H9 (cell line): ENCODE measurements around the gene ZNF638. TPM values are rescaled to one million over a fixed set of nuclear protein-coding genes. Genes with fewer than 3 reads are reported as not detected.
A peak's percentile ranks its signal among the peaks of the same experiment; 100 is the strongest.

Source experiments
- DNase-seq: peaks from one replicate; pipeline ENCODE4 v3.0.0-alpha.2; 2017
- H2AFZ ChIP-seq: one replicate; pipeline ENCODE4 v1.6.1; 2013; ENCODE audit warnings: mild to moderate bottlenecking, low read length, control low read depth, moderate library complexity
- H2AK5ac ChIP-seq: 2 replicates; pipeline ENCODE4 v1.6.1; 2013; ENCODE audit warnings: low read length, control low read depth, mixed read lengths; ENCODE audit not compliant: insufficient read length
- H2BK120ac ChIP-seq: one replicate; pipeline ENCODE4 v1.6.1; 2013; ENCODE audit warnings: low read depth, mild to moderate bottlenecking, low read length, control low read depth, inconsistent platforms; ENCODE audit not compliant: poor library complexity, severe bottlenecking
- H2BK12ac ChIP-seq: 2 replicates; pipeline ENCODE4 v1.6.1; 2013; ENCODE audit warnings: low read length, control low read depth, mixed read lengths, low read depth; ENCODE audit not compliant: insufficient read length
- H2BK15ac ChIP-seq: 2 replicates; pipeline ENCODE4 v1.6.1; 2013; ENCODE audit warnings: low read depth, low read length, control low read depth
- H2BK20ac ChIP-seq: one replicate; pipeline ENCODE4 v1.6.1; 2013; ENCODE audit warnings: low read depth, mild to moderate bottlenecking, low read length, control low read depth, inconsistent platforms; ENCODE audit not compliant: poor library complexity, severe bottlenecking
- H2BK5ac ChIP-seq: 2 replicates; pipeline ENCODE4 v1.6.1; 2013; ENCODE audit warnings: low read length, control low read depth, mixed read lengths; ENCODE audit not compliant: insufficient read length
- H3K14ac ChIP-seq: 2 replicates; pipeline ENCODE4 v1.6.1; 2013; ENCODE audit warnings: low read length, control low read depth; ENCODE audit not compliant: insufficient read depth
- H3K18ac ChIP-seq: 2 replicates; pipeline ENCODE4 v1.6.1; 2013; ENCODE audit warnings: low read depth, mild to moderate bottlenecking, mixed read lengths, low read length, control low read depth; ENCODE audit not compliant: insufficient read length
- H3K23ac ChIP-seq: 2 replicates; pipeline ENCODE4 v1.6.1; 2013; ENCODE audit warnings: low read length, control low read depth, mixed read lengths, low read depth; ENCODE audit not compliant: insufficient read length
- H3K23me2 ChIP-seq: 2 replicates; pipeline ENCODE4 v1.6.1; 2013; ENCODE audit warnings: low read depth, mild to moderate bottlenecking, mixed read lengths, low read length, control low read depth; ENCODE audit not compliant: insufficient read length, poor library complexity, severe bottlenecking
- H3K27ac ChIP-seq: 2 replicates; pipeline ENCODE4 v1.5.1; 2013; ENCODE audit warnings: low read length, control low read depth, mixed read lengths, low read depth; ENCODE audit not compliant: insufficient read length
- H3K27me3 ChIP-seq: 2 replicates; pipeline ENCODE4 v1.6.1; 2013; ENCODE audit warnings: low read length, control low read depth, inconsistent platforms; ENCODE audit not compliant: insufficient read depth
- H3K4ac ChIP-seq: 2 replicates; pipeline ENCODE4 v1.6.1; 2013; ENCODE audit warnings: low read depth, mild to moderate bottlenecking, control low read depth, inconsistent platforms, low read length, moderate library complexity
- H3K4me1 ChIP-seq: 2 replicates; pipeline ENCODE4 v1.6.1; 2013; ENCODE audit warnings: low read length, control low read depth, inconsistent platforms; ENCODE audit not compliant: insufficient read depth
- H3K4me2 ChIP-seq: 2 replicates; pipeline ENCODE4 v1.6.1; 2013; ENCODE audit warnings: low read length, control low read depth, mixed read lengths; ENCODE audit not compliant: insufficient read length, insufficient read depth
- H3K56ac ChIP-seq: 2 replicates; pipeline ENCODE4 v1.6.1; 2013; ENCODE audit warnings: low read depth, mild to moderate bottlenecking, mixed read lengths, low read length, control low read depth; ENCODE audit not compliant: insufficient read length
- H3K79me1 ChIP-seq: 2 replicates; pipeline ENCODE4 v1.6.1; 2013; ENCODE audit warnings: low read depth, mild to moderate bottlenecking, moderate library complexity, low read length, control low read depth, inconsistent platforms; ENCODE audit not compliant: insufficient read depth, poor library complexity, severe bottlenecking
- H3K79me2 ChIP-seq: 2 replicates; pipeline ENCODE4 v1.6.1; 2013; ENCODE audit warnings: low read length, control low read depth, inconsistent platforms; ENCODE audit not compliant: insufficient read depth
- H3K9ac ChIP-seq: 2 replicates; pipeline ENCODE4 v1.6.1; 2013; ENCODE audit warnings: low read length, control low read depth, mixed read lengths; ENCODE audit not compliant: insufficient read length; ENCODE audit errors: extremely low read depth
- H3K9me3 ChIP-seq: one replicate; pipeline ENCODE4 v1.6.1; 2013; ENCODE audit warnings: low read depth, low read length, inconsistent platforms; ENCODE audit not compliant: control insufficient read depth
- H3T11ph ChIP-seq: one replicate; pipeline ENCODE4 v1.6.1; 2013; ENCODE audit warnings: mild to moderate bottlenecking, low read length, control low read depth, inconsistent platforms
- H4K20me1 ChIP-seq: one replicate; pipeline ENCODE4 v1.6.1; 2013; ENCODE audit not compliant: control insufficient read depth, insufficient read length, insufficient read depth
- H4K5ac ChIP-seq: 2 replicates; pipeline ENCODE4 v1.6.1; 2013; ENCODE audit warnings: low read depth, mild to moderate bottlenecking, mixed read lengths, low read length, control low read depth; ENCODE audit not compliant: insufficient read length
- H4K8ac ChIP-seq: replicated peaks from 2 replicates; pipeline ENCODE4 v1.6.1; 2013; ENCODE audit warnings: low read length, control low read depth, mixed read lengths, low read depth; ENCODE audit not compliant: insufficient read length
- H4K91ac ChIP-seq: 2 replicates; pipeline ENCODE4 v1.6.1; 2013; ENCODE audit warnings: low read depth, mild to moderate bottlenecking, moderate library complexity, mixed read lengths, low read length, control low read depth; ENCODE audit not compliant: insufficient read length
- H3K27ac Mint-ChIP-seq, 3 experiments: 2 replicates in 2 of 3; 3 replicates in 1 of 3; pipeline ENCODE4 v1.8.0; 2020 to 2021; ENCODE audit warnings: mixed read lengths in 3 of 3, mild to moderate bottlenecking in 1 of 3, moderate library complexity in 1 of 3
- H3K27me3 Mint-ChIP-seq: 2 replicates; pipeline ENCODE4 v1.8.0; 2021; ENCODE audit warnings: low read depth, mild to moderate bottlenecking, moderate library complexity, mixed read lengths
- H3K36me3 Mint-ChIP-seq, 3 experiments: 2 replicates in 2 of 3; 3 replicates in 1 of 3; pipeline ENCODE4 v1.8.0; 2020 to 2021; ENCODE audit warnings: low read depth in 3 of 3, mixed read lengths in 3 of 3; ENCODE audit not compliant: insufficient read depth in 1 of 3
- H3K4me1 Mint-ChIP-seq, 2 experiments: 2 replicates each; pipeline ENCODE4 v1.8.0; 2020; ENCODE audit warnings: mixed read lengths in 2 of 2
- H3K4me3 Mint-ChIP-seq, 2 experiments: 2 replicates in 1 of 2; 3 replicates in 1 of 2; pipeline ENCODE4 v1.8.0; 2020 to 2021; ENCODE audit warnings: mild to moderate bottlenecking in 2 of 2, mixed read lengths in 2 of 2, moderate library complexity in 1 of 2
- H3K9me3 Mint-ChIP-seq, 2 experiments: 2 replicates in 1 of 2; 3 replicates in 1 of 2; pipeline ENCODE4 v1.8.0; 2020; ENCODE audit warnings: mild to moderate bottlenecking in 2 of 2, mixed read lengths in 2 of 2, moderate library complexity in 1 of 2
- WGBS: extraction: QIAGEN DNeasy Blood & Tissue Kit; methylation state at CpG from one replicate; pipeline ENCODE4 v1.1.7; 2013; ENCODE audit warnings: missing lambda C conversion rate, low lambda C conversion rate, mixed read lengths; ENCODE audit not compliant: insufficient read length; ENCODE audit errors: extremely low coverage; 5-methylcytosine and 5-hydroxymethylcytosine counted together
- total RNA-seq: library from RNA; stranded (reverse); gene quantifications from 2 replicates; pipeline ENCODE4 v1.2.1, GENCODE V29; 2021
- TF ChIP-seq, protein P1 (sequence below): fragments of 200-600 bp; sonication (generic); conservative IDR thresholded peaks from 3 replicates; pipeline ENCODE4 v1.8.0; 2021; ENCODE audit warnings: antibody characterized with exemption, mild to moderate bottlenecking

Gene ZNF638
- total RNA-seq, 1 experiment from 2014 or later, result 146 TPM

DNA sequence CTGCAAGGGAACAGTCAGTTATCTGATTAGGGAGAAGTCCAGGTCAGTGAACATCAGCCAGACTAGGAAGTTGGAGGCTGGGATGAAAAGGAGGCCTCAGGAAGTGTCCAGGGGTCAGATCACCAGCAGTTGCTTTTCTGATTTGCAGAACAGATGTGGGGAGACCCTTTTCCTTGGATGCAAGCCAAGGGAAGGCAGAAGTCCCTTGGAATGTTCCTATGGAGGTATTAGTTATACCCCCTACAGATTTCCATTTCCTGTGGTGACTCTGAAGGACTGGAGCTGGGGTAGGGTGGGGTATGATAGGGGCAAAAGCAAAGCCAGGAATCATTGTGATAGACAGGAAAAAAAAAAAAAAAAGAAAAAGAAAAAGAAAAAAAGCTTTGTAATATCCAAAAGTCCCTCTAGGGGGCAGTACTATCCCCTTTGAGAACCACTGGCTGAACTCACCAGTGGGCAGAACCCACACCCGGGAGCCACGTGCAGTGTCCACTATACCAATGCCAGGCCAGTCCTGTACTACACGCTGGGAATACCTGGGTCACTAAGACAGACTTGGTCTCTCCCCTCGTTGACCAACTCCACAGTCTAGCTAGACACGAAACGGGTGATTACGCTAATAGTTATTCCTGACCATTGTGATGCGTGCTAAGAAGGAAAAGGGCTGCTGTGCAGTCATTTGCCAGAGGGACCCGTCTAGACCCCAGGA is 129.2 kb downstream of the ZNF638 start:
- H3K18ac ChIP-seq, result no peak overlapping the region
- no peaks in the 10 kb centered on the region for H3K36me3 Mint-ChIP-seq
- no CpG with 5 or more reads among the region's 9 CpGs for WGBS
- H3K23ac ChIP-seq, result no peak overlapping the region
- H4K5ac ChIP-seq, result no peak overlapping the region
- H3K9me3 ChIP-seq, result no peaks in the 10 kb centered on the region
- no peak overlapping the region for H4K91ac ChIP-seq
- DNase-seq, result peak; percentile 49
- H3K4me1 Mint-ChIP-seq, result peaks cover 25 to 32% of the 10 kb centered on the region in 2 experiments
- peaks cover 4% of the 10 kb centered on the region; the same call in 1 of the 2 replicates for H3K4me1 ChIP-seq
- peaks cover 29% of the 10 kb centered on the region for H3K27me3 Mint-ChIP-seq
- no peak overlapping the region for H3K4me2 ChIP-seq
- no peak overlapping the region for H3K14ac ChIP-seq
- no peak overlapping the region for H2BK15ac ChIP-seq
- no peaks in the 10 kb centered on the region for H3K79me2 ChIP-seq
- H3K9me3 Mint-ChIP-seq, result no peaks in the 10 kb centered on the region
- H3K23me2 ChIP-seq, result no peaks in the 10 kb centered on the region
- H3T11ph ChIP-seq, result no peak overlapping the region
- H3K4ac ChIP-seq, result no peak overlapping the region
- H3K4me3 Mint-ChIP-seq, result peak overlapping the region in 1 of 2 experiments; percentile 24; a peak in 3 of 5 replicates
- no peak overlapping the region for H3K56ac ChIP-seq
- H2BK20ac ChIP-seq, result no peak overlapping the region
- no peaks in the 10 kb centered on the region for H3K79me1 ChIP-seq
- TF ChIP-seq, protein P1, sequence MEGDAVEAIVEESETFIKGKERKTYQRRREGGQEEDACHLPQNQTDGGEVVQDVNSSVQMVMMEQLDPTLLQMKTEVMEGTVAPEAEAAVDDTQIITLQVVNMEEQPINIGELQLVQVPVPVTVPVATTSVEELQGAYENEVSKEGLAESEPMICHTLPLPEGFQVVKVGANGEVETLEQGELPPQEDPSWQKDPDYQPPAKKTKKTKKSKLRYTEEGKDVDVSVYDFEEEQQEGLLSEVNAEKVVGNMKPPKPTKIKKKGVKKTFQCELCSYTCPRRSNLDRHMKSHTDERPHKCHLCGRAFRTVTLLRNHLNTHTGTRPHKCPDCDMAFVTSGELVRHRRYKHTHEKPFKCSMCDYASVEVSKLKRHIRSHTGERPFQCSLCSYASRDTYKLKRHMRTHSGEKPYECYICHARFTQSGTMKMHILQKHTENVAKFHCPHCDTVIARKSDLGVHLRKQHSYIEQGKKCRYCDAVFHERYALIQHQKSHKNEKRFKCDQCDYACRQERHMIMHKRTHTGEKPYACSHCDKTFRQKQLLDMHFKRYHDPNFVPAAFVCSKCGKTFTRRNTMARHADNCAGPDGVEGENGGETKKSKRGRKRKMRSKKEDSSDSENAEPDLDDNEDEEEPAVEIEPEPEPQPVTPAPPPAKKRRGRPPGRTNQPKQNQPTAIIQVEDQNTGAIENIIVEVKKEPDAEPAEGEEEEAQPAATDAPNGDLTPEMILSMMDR, result peak; percentile 82
- H3K27me3 ChIP-seq, result peaks cover 44% of the 10 kb centered on the region
- H2BK120ac ChIP-seq, result no peak overlapping the region
- H3K27ac Mint-ChIP-seq, result no peak overlapping the region
- H2BK5ac ChIP-seq, result no peak overlapping the region
- no peak overlapping the region for H2AK5ac ChIP-seq
- no peak overlapping the region for H2AFZ ChIP-seq
- no peak overlapping the region for H3K27ac ChIP-seq
- no peaks in the 10 kb centered on the region for H4K20me1 ChIP-seq
- no peak overlapping the region for H3K9ac ChIP-seq
- no peak overlapping the region for H2BK12ac ChIP-seq
- no peak overlapping the region for H4K8ac ChIP-seq
